HG03135 (cell line): ENCODE results near the gene MAGIX.
"Not testable (repeated sequence)": the region's sequence is repeated elsewhere in the genome, so short reads cannot be mapped to it uniquely, and the experiment has no call there.

Source experiments
- ATAC-seq: cut with Tn5 transposase; IDR thresholded peaks from one replicate; pipeline ENCODE4 v1.9.1; 2021; ENCODE audit warnings: mild to moderate bottlenecking, moderate library complexity; ENCODE audit not compliant: unreplicated experiment

The MAGIX gene

GRCh38 chrX:49157194-49157593 lies 5.4 kb upstream of the MAGIX start:
- ATAC-seq = no peak

- ATAC-seq = no peak
These were observed 1.6 kb upstream of the MAGIX start for GRCh38 chrX:49160908-49161307.

- no peak for ATAC-seq
These were observed 926 bp upstream of the MAGIX start for GRCh38 chrX:49161632-49162031.

DNA sequence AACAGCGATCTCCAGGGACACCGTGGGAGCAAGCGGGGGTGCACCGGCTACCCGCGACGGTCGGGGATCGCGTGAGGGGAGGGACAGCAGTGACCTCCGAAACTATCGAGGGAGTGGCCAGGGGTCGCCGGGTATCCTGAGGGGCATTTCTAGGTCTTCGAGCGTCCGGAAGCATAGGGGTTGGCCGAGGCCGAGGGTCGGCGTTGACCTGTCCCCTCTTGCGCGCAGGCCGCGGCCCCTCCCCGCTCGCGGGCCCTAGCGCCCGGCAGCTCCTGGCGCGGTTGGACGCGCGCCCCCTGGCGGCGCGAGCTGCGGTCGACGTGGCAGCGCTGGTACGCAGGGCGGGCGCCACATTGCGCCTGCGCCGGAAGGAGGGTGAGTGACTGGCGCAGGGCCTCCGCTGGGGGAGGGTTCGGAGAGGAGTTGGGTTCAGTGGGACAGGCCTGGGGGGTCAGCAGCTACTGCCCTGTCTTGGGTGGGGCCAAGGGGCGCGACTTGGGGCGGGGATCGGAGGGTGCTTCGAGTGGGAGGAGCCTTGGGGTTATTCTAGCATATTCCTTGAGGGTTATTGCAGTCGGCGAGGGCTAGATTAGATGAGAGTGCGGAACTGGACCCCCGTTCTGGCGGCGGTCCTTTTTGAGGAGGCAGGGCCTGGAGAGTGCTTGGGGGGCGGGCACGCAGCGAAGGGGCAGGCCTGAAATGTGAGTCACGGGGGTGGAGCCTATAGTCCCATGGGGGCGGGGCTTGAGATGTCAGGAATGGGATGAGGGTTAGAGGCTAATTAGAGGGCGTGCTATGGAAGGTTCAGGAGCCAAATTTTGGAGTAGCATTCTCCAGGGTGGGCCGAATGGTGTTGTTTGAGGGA lies 1.2 kb downstream of the MAGIX start:
- ATAC-seq = peak; percentile 64

- no peak for ATAC-seq
These were observed 2.2 kb downstream of the MAGIX start for GRCh38 chrX:49164589-49165360.

DNA sequence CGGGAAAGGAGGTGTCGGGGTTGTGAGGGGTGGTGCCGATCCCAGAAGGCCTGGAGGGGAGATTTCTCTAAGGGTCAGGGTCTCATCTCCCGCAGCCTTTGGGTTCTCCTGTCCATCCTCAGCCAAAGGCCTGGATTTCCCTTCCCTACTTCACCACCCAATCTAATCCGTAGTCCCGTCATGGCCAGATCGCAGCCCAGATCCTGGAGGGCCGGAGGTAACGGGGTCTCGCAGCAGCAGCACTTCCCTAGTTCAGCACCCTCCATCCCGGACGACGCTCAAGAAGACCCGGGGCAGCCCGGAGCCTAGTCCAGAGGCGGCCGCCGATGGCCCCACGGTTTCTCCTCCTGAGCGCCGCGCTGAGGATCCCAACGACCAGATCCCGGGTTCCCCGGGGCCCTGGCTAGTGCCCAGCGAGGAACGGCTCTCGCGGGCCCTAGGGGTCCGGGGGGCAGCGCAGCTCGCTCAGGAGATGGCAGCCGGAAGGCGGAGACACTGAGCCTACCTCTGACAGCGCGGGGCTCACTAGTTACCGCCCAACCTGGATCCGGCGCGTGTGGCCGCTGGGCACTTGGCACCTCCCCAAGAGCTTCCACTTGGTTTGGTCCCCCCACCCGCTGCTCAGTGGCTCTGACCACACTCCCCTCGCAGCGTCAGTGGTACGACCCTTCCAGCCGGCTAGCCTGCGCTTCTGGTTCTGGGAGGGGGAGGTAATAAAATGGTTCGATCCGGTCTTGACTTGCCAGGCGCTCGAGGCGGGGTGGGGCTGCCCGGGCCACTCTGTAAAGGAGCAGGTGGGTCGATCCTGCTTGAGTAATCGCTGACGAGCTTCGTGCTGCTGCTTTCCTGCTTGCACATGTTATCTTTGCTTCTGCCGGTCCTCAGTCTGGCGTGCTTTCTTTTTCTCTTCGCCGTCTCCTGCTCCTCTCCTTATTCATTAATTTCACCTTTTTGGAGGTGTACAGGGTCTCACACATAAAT lies 3.6 kb downstream of the MAGIX start:
- no peak for ATAC-seq

- no peak for ATAC-seq
These were observed 4.6 kb downstream of the MAGIX start for GRCh38 chrX:49166914-49167739.

- no peak for ATAC-seq
These were observed 5.2 kb downstream of the MAGIX start for GRCh38 chrX:49167740-49168108.

DNA sequence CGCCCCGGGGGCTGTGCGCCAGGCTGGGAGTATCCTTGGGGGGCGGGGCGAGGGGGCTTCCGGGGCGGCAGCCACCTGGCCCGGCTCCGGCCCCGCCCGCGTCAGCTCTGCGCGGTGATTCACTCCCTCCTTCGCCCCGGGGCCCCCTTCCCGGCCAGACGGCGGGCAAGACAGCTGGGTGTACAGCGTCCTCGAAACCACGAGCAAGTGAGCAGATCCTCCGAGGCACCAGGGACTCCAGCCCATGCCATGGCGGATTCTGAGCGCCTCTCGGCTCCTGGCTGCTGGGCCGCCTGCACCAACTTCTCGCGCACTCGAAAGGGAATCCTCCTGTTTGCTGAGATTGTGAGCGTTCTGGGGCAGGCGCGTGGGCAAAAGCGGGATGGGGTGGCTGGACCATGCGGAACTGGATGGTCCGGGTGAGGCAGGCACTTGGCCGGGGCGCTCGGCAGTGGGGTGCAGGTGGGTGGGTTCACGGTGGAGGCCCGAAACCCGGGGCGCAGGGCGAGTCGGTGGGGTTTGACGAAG lies 9.3 kb downstream of the MAGIX start, which contains the start of gene PLP2:
TSS of gene PLP2 (plus strand) at position 147 of the 528 bp plus-strand sequence. CDS start at position 250, 103 bp downstream.
- no peak for ATAC-seq

DNA sequence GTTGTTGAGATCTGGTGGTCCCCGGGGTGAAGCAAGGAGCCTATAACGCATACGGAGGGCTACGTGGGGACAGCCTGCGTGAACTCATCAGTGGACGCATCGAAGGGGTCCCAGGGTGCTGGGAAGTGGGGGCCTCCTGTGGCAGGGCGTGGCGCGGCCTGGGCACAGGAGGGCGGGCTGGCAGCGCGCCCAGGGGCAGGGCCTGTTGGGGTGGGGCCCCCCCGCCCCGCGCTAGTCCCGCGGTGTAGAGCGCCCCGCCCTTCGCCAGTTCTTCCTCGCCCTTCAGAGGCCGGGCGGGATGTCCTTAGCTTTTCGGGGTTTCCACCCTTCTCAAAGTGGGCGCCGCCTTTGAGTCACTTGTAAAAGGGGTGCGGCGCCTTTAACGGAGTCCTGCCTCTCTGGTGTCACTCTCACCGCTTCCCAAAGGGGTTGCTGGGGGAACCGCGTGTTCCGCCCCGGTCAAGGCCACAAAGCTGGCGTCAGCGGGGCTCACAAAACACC lies 9.8 kb downstream of the MAGIX start:
- ATAC-seq = peak; percentile 61

DNA sequence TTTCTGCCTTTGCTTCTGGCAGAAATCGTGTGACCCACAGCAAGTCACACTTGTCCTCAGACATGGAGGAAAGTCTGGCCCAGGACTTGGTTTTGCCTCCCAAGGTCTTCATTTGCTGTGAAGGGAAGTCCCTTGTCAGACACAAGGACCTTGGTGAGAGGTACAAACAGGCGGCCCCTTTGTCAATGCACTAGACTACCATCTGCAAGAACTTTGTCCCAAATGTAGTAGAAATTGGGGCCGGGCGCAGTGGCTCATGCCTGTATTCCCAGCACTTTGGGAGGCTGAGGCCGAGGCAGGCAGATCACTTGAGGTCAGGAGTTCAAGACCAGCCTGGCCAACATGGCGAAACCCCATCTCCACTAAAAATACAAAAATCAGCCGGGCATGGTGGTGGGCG lies 11.0 kb downstream of the MAGIX start:
- ATAC-seq = not testable (repeated sequence)

DNA sequence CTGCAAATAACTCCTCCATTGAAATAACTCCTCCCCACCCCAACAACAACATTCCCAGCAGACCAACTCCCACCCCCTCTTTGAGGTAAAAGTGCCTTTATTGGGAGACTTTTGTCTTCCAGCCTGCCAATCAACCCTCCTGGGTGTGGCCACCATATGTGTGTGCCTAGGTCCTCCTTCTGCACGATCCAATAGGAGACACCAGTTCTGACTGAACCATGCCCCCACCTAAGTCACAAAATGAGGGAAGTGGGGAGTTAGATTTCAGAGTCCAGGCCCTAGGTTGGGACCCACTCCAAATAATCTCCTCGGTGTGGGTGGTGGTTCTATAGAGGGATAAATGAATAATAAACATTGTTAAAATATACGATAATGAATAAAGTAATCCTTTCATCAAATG lies 12.2 kb downstream of the MAGIX start:
- ATAC-seq = no peak

- ATAC-seq = no peak
These were observed 13.1 kb downstream of the MAGIX start for GRCh38 chrX:49175435-49176274.

DNA sequence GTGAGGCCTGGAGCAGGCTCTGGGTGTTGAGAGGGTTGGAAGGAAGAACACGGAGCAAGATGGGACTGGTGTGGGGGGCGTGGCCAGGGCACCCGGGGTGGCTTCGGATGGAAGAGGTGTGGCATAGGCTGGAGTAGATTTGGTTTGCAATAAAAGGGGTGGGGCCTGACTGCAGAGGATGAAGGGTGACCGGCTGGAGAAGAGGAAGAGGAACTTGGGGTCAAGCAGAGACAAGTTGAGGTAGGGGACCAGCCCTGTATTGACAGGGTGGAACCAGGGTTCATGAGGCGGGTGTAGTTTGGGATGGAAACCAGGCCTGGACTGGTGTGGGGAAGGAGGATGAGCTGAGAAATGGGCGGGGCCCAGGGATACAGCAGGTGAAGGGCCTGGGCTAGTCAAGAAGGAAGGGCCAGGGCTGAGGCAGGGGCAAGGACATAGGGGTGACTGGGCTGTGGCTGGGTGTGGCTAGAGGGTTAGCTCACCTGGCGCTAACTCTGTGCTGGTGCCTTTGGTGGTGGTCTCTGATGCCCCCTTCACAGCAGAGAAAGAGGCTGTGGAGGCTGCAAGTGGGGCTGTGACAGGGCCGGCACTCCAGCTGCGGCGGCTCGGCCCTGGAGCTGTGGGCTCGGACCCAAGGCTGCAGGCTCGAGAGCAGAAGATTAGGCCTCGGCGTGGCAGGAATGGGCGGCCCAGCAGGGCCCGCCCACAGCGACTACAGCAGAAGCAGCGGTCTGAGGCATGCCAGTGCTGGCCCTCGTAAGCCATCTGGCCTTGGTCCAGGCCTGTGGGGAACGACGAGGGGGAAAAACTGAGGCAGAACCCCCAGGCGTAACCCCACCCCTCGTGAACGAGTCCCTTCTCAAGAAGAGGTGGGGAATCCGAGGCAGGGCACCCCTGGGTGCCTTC lies 14.1 kb downstream of the MAGIX start:
- no peak for ATAC-seq

- no peak for ATAC-seq
These were observed 14.8 kb downstream of the MAGIX start for GRCh38 chrX:49177338-49177833.

DNA sequence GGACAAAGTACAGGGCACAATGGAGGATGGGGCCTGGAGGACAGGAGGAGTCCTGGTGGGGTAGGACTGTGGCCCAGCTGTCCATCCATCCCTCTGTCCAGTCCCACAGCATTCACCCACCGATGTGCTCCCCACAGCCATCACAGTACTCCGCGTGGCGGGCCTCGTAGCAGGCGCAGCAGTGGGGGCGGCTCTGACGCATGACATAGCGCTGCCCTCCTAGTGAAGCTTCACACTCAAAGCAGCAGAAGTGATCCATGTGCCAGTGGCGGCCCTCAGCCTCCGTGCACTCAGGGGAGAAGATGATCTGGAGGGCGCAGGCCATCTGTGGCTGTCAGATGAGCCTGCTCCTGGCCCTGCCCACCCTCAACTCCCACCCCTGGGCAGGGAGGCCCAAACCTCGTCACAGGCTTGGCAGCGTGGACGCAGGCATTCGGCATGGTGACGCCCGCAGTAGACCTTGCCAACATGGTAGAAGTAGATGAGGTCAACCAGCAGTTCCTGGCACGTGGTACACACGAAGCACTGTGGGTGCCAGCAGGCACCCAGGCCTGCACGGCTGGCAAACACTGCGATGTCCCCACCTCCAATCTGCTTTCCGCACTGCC lies 15.4 kb downstream of the MAGIX start:
- no peak for ATAC-seq

GRCh38 chrX:49178537-49178936 lies 16.0 kb downstream of the MAGIX start:
- no peak for ATAC-seq
